ENCODE data around the gene NDUFS7.
"Not testable (repeated sequence)": the region's sequence is repeated elsewhere in the genome, so short reads cannot be mapped to it uniquely, and the experiment has no call there.

The NDUFS7 gene

DNA sequence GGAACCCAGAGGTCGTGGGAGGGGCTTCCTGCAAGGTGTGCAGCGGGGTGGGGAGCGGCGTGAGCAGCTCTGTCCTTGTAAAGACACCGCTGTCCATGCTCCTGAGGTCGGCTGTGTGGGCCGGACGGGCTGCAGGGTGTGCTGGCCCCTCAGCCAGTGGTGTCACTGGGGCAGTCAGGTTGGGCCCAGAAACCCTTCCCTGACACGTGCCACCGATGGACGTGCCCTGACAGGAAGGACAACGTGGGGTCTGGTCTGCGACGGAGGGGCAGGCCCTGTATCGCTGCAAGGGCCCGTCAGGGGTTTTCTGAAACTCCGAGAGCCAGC, 50.3 kb downstream of the NDUFS7 start:
- no peak for DNase-seq (ENCODE audit: low read depth)

DNA sequence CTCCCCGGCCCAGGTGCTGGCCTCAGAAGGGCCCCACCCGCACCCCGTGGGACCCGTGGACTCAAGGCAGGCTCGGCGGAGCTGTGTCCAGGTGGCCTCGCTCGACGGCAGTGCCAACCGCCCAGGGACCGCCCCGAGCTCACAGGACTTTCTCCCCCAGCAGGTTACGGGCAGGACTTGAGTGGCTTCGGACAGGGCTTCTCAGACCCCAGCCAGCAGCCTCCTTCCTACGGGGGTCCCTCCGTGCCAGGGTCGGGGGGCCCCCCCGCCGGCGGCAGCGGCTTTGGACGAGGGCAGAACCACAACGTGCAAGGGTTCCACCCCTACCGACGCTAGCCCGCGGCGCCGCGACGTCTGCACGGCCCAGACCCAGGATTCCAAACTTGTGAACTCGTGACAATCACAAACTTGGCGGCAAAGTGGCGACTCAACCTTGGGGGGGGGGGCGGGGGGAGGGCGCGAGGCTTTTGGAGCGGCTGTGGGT, 50.9 kb downstream of the NDUFS7 start:
- DNase-seq (ENCODE audit: low read depth), result no peak

- DNase-seq (ENCODE audit: low read depth), result no peak
Measured at GRCh38 chr19:1435378-1435989, 51.8 kb downstream of the NDUFS7 start.

GRCh38 chr19:1437609-1438008, 53.9 kb downstream of the NDUFS7 start:
- no peak for DNase-seq (ENCODE audit: low read depth)

GRCh38 chr19:1438035-1438932, 54.6 kb downstream of the NDUFS7 start, which contains the start of gene RPS15:
Gene RPS15, plus strand, starts transcription at chr19:1438396. Its CDS starts 30 bp downstream, at chr19:1438426.
- DNase-seq (ENCODE audit: low read depth), result peak; percentile 86

- DNase-seq (ENCODE audit: low read depth), result no peak
Measured at GRCh38 chr19:1438933-1439354, 55.2 kb downstream of the NDUFS7 start.

DNA sequence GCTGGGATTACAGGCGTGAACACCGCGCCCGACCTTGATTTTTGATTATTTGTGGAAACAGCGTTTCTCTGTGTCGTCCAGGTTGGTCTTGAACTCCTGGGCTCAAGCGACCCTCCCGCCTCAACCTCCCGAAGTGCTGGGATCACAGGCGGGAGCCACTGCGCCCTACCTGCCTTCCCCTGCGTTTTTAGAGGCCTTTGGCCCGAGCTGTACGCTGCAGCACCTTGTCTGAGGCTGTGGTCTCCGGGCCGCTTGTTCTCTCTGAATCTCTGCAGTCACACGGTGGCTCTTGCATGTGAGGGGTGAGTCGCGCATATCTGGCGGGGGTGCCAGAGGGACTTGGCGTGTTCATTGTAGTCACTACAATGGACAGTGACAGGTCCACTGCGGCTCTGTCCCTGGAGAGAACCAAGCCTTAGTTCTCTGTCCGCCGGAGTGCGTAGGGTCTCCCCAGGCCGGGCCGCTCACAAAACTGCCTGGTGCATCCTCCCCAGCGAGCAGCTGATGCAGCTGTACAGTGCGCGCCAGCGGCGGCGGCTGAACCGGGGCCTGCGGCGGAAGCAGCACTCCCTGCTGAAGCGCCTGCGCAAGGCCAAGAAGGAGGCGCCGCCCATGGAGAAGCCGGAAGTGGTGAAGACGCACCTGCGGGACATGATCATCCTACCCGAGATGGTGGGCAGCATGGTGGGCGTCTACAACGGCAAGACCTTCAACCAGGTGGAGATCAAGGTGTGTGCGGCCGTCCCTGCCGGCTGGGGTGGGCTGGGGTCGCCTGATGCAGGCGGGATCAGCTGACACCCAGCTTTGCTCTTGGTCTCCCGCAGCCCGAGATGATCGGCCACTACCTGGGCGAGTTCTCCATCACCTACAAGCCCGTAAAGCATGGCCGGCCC, 56.1 kb downstream of the NDUFS7 start:
- DNase-seq (ENCODE audit: low read depth), result not testable (repeated sequence)

DNA sequence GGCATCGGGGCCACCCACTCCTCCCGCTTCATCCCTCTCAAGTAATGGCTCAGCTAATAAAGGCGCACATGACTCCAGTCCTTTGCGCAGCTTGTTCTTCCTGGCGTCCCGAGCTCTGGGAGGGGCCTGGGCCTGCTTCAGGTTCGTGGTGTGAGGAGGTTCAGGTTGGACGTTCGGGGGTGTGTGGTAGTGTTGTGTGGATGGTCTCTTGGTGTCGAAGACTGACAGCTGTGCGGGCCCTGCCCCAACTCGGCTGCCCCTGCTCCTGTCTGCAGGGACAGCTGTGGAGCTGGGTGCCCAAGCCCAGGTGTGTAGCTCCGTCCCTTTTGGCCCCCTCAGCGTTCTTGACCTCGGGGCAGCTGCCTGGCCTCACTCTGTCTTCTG, 56.7 kb downstream of the NDUFS7 start:
- DNase-seq (ENCODE audit: low read depth), result no peak

DNA sequence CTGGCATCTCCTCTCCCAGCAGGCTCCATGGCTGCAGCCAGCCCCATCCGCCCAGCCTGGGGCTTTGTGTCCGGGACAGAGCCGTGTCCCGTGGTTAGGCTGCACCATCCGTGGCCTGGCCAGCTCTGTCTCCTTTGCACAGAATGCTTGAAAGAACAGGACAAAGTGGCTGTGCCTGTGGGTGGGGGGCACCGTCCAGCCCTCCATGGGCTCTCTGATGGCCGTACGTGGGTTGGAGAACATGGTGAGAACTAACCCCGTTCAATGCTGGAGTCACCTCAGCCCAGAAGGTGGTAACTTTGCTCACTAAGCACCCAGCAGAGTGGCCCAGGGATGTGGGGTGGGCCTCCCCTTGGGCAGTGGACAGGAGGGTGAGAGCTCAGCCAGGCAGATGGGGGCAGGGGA, 57.3 kb downstream of the NDUFS7 start:
- no peak for DNase-seq (ENCODE audit: low read depth)

DNA sequence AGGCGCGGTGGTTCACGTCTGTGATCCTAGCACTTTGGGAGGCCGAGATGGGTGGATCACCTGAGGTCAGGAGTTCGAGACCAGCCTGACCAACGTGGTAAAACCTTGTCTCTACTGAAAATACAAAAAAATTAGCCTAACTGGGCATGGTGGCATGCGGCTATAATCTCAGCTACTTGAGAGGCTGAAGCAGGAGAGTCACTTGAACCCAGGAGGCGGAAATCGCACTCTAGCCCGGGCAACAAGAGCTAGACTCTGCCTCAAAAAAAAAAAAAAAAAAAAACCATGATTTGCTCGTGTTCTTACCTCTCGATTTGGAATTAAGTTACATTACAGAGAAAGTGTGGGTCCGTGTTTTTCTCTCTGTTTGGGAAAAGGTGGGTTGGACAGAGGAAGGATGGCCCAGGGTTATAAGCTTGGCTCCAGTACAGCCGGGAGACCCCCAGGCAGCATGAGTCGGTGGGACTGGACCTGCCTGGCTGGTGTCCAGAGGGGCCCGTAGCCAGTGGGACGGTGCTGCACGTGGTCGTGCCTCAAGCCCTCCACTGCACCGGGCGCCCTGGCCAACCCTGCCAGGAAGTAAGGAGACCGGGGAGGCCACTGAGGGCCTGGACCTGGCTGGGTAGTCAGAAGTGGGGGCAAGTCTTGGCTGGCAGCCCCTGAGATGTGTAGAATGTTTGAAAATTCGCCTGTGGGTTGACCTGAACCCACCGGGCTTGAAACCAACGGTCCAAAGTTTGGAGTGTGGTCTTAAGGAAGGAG, 58.2 kb downstream of the NDUFS7 start:
- DNase-seq (ENCODE audit: low read depth), result no peak

All from GM04504 (cell line).